GM23338 (cell line): ENCODE measurements around the gene DNAI1. TPM values are rescaled to one million over a fixed set of nuclear protein-coding genes. Genes with fewer than 3 reads are reported as not detected.

ENCODE experiments used
- ATAC-seq: fragments of 200-7000 bp; cut with Tn5 transposase; 3 replicates; pipeline ENCODE4 v1.9.1; 2020
- DNase-seq: peaks from one replicate; pipeline ENCODE4 v3.0.0-alpha.2; 2015; ENCODE audit warnings: low spot score
- H2AFZ ChIP-seq: fragments of 200-600 bp; sonication (generic); 2 replicates; pipeline ENCODE4 v1.8.0; 2016; ENCODE audit warnings: antibody characterized with exemption, mild to moderate bottlenecking, moderate library complexity
- H3F3A ChIP-seq: fragments of 200-600 bp; sonication (generic); replicated peaks from 2 replicates; pipeline ENCODE4 v1.8.0; 2017; ENCODE audit warnings: antibody characterized with exemption, mixed run types, low read depth
- H3K27ac ChIP-seq: fragments of 200-600 bp; sonication (generic); 2 replicates; pipeline ENCODE4 v1.6.1; 2016; ENCODE audit warnings: low read depth
- H3K27me3 ChIP-seq: fragments of 200-600 bp; sonication (generic); 2 replicates; pipeline ENCODE4 v1.8.0; 2016; ENCODE audit warnings: mild to moderate bottlenecking, mixed run types, moderate library complexity; ENCODE audit not compliant: insufficient read depth
- H3K36me3 ChIP-seq: fragments of 200-600 bp; sonication (generic); 2 replicates; pipeline ENCODE4 v1.8.0; 2016; ENCODE audit warnings: mild to moderate bottlenecking; ENCODE audit not compliant: insufficient read depth
- H3K4me1 ChIP-seq: fragments of 200-600 bp; sonication (generic); 2 replicates; pipeline ENCODE4 v1.8.0; 2016; ENCODE audit warnings: mild to moderate bottlenecking, moderate library complexity; ENCODE audit not compliant: insufficient read depth
- H3K4me2 ChIP-seq: fragments of 200-600 bp; sonication (generic); 2 replicates; pipeline ENCODE4 v1.7.1; 2017; ENCODE audit warnings: mixed run types
- H3K4me3 ChIP-seq: fragments of 200-600 bp; sonication (generic); 2 replicates; pipeline ENCODE4 v1.6.1; 2016; ENCODE audit warnings: mixed run types
- H3K79me2 ChIP-seq: fragments of 200-600 bp; sonication (generic); replicated peaks from 2 replicates; pipeline ENCODE4 v1.8.0; 2017; ENCODE audit warnings: mild to moderate bottlenecking; ENCODE audit not compliant: insufficient read depth
- H3K9me2 ChIP-seq: fragments of 200-600 bp; sonication (generic); 2 replicates; pipeline ENCODE4 v1.8.0; 2017; ENCODE audit not compliant: insufficient read depth
- H4K20me1 ChIP-seq: fragments of 200-600 bp; sonication (generic); replicated peaks from 2 replicates; pipeline ENCODE4 v1.8.0; 2017; ENCODE audit warnings: mild to moderate bottlenecking; ENCODE audit not compliant: insufficient read depth
- H3K27ac Mint-ChIP-seq: 2 replicates; pipeline ENCODE4 v1.8.0; 2020; ENCODE audit warnings: inconsistent platforms, mild to moderate bottlenecking, moderate library complexity, mixed read lengths
- H3K27me3 Mint-ChIP-seq: 3 replicates; pipeline ENCODE4 v1.8.0; 2022; ENCODE audit warnings: low read depth, mild to moderate bottlenecking, moderate library complexity, mixed read lengths, inconsistent platforms; ENCODE audit not compliant: insufficient read depth, poor library complexity
- H3K36me3 Mint-ChIP-seq: 3 replicates; pipeline ENCODE4 v1.8.0; 2021; ENCODE audit warnings: low read depth, mild to moderate bottlenecking, inconsistent platforms, moderate library complexity, mixed read lengths
- H3K4me1 Mint-ChIP-seq: 3 replicates; pipeline ENCODE4 v1.8.0; 2020; ENCODE audit warnings: mild to moderate bottlenecking, inconsistent platforms, mixed read lengths
- H3K4me3 Mint-ChIP-seq: 3 replicates; pipeline ENCODE4 v1.8.0; 2021; ENCODE audit warnings: moderate library complexity, mild to moderate bottlenecking, inconsistent platforms, mixed read lengths
- H3K9me3 Mint-ChIP-seq: 3 replicates; pipeline ENCODE4 v1.8.0; 2020; ENCODE audit warnings: moderate library complexity, mild to moderate bottlenecking, inconsistent platforms, mixed read lengths
- CREB1 ChIP-seq: fragments of 250-450 bp; sonication (Bioruptor Pico); IDR thresholded peaks from 2 replicates; pipeline ENCODE4 v1.5.0; 2020; ENCODE audit warnings: low read depth, mild to moderate bottlenecking, moderate library complexity
- EZH2 ChIP-seq: fragments of 200-600 bp; sonication (generic); IDR thresholded peaks from one replicate; pipeline ENCODE4 v1.8.0; 2017; ENCODE audit warnings: antibody characterized with exemption, mild to moderate bottlenecking, low read depth; ENCODE audit not compliant: unreplicated experiment
- EZH2phosphoT487 ChIP-seq: fragments of 200-600 bp; sonication (generic); IDR thresholded peaks from one replicate; pipeline ENCODE4 v1.8.1; 2018; ENCODE audit warnings: antibody characterized with exemption; ENCODE audit not compliant: unreplicated experiment
- JUNB ChIP-seq: IDR thresholded peaks from one replicate; pipeline ENCODE4 v1.6.1; 2016; ENCODE audit warnings: antibody characterized with exemption; ENCODE audit not compliant: unreplicated experiment
- NANOG ChIP-seq: IDR thresholded peaks from 2 replicates; pipeline ENCODE4 v1.6.1; 2016; ENCODE audit warnings: antibody characterized with exemption, borderline replicate concordance
- POLR2AphosphoS5 ChIP-seq: IDR thresholded peaks from 2 replicates; pipeline ENCODE4 v1.6.1; 2016; ENCODE audit warnings: antibody characterized with exemption, low read depth
- STAT1 ChIP-seq: IDR thresholded peaks from one replicate; pipeline ENCODE4 v1.6.1; 2016; ENCODE audit warnings: antibody characterized with exemption; ENCODE audit not compliant: unreplicated experiment
- ZNF114 ChIP-seq: fragments of 250-450 bp; sonication (Bioruptor Pico); IDR thresholded peaks from 2 replicates; pipeline ENCODE4 v1.5.0; 2020; ENCODE audit warnings: mild to moderate bottlenecking, moderate library complexity
- ZNF331 ChIP-seq: fragments of 250-450 bp; sonication (Bioruptor Pico); IDR thresholded peaks from 2 replicates; pipeline ENCODE4 v1.5.0; 2020; ENCODE audit warnings: low read depth, mild to moderate bottlenecking, moderate library complexity
- polyA plus RNA-seq: library from polyadenylated mRNA; unstranded; fragments of >200 nt; fragmentation: Nextera tagmentation; extraction: Ambion mirVana; gene quantifications from 2 replicates; pipeline ENCODE4 v1.2.1, GENCODE V29; 2016
- total RNA-seq: library from RNA; depleted of rRNA; stranded (reverse); fragments of >200 nt; shearing (Covaris generic); gene quantifications from 2 replicates; pipeline ENCODE4 v1.2.3, GENCODE V29; 2014
- TF ChIP-seq, protein P1 (sequence below): IDR thresholded peaks from one replicate; pipeline ENCODE4 v1.6.1; 2018; ENCODE audit warnings: antibody characterized with exemption; ENCODE audit not compliant: unreplicated experiment
- TF ChIP-seq, protein P2 (sequence below): fragments of 250-450 bp; sonication (Bioruptor Pico); IDR thresholded peaks from 2 replicates; pipeline ENCODE4 v1.5.0; 2020; ENCODE audit warnings: mild to moderate bottlenecking, moderate library complexity
- TF ChIP-seq, protein P3 (sequence below): IDR thresholded peaks from 2 replicates; pipeline ENCODE4 v1.6.1; 2016; ENCODE audit warnings: antibody characterized with exemption
- TF ChIP-seq, protein P4 (sequence below), 2 experiments: fragments of 200-600 bp in 1 of 2; sonication (generic) in 1 of 2; conservative IDR thresholded peaks; 2 replicates each; pipeline versions ENCODE4 v1.5.1 to v1.6.1; 2016 to 2017; ENCODE audit warnings: antibody characterized with exemption in 2 of 2, low read depth in 2 of 2, mild to moderate bottlenecking in 2 of 2, moderate library complexity in 1 of 2

The DNAI1 gene
- total and polyA plus RNA-seq, 2 experiments from 2014 or later, result 1.0 to 1.1 TPM

DNA sequence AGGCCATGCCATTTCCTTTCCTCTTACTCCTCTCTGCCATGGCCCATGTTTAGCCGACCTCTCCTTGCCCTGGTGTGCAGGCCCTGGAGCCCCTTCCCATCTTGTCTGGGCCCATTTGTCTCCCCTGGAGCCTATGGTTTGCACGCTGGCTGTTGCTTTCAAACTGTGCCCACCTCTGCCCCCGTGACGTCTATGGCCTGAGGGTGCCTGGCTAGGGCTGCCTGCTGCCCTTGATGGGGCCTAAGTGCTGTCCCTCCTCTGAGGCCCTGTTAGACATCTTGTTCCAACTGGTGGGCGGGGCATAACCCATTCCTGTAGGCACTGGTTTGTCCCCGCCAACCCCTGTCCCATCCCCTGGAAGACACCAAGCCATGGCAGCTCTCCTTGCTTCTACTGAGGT, 86.9 kb downstream of the DNAI1 start:
- no peaks in the 10 kb centered on the region for H3F3A ChIP-seq
- no peak for DNase-seq
- H3K9me3 Mint-ChIP-seq, result no peaks in the 10 kb centered on the region; the same call in 2 of the 3 replicates

More for the DNA sequence above, 86.9 kb downstream of the DNAI1 start:
- Histone ChIP-seq H3K27ac (no peak overlapping the region), H3K4me3 (no peak overlapping the region), H3K4me1 (no peaks in the 10 kb centered on the region), H3K4me2 (no peak overlapping the region), H3K79me2 (no peaks in the 10 kb centered on the region), H3K9me2 (no peaks in the 10 kb centered on the region), H3K36me3 (no peaks in the 10 kb centered on the region), H2AFZ (peak overlapping the region; percentile 59; the same call in 1 of the 2 replicates), H4K20me1 (no peaks in the 10 kb centered on the region), H3K27me3 (no peaks in the 10 kb centered on the region)
- Mint-ChIP-seq H3K4me1 (no peaks in the 10 kb centered on the region), H3K27ac (no peak overlapping the region), H3K27me3 (peaks cover 2% of the 10 kb centered on the region), H3K36me3 (no peaks in the 10 kb centered on the region), H3K4me3 (no peak overlapping the region)
- no peak for TF ChIP-seq EZH2phosphoT487
- TF ChIP-seq, protein P1, sequence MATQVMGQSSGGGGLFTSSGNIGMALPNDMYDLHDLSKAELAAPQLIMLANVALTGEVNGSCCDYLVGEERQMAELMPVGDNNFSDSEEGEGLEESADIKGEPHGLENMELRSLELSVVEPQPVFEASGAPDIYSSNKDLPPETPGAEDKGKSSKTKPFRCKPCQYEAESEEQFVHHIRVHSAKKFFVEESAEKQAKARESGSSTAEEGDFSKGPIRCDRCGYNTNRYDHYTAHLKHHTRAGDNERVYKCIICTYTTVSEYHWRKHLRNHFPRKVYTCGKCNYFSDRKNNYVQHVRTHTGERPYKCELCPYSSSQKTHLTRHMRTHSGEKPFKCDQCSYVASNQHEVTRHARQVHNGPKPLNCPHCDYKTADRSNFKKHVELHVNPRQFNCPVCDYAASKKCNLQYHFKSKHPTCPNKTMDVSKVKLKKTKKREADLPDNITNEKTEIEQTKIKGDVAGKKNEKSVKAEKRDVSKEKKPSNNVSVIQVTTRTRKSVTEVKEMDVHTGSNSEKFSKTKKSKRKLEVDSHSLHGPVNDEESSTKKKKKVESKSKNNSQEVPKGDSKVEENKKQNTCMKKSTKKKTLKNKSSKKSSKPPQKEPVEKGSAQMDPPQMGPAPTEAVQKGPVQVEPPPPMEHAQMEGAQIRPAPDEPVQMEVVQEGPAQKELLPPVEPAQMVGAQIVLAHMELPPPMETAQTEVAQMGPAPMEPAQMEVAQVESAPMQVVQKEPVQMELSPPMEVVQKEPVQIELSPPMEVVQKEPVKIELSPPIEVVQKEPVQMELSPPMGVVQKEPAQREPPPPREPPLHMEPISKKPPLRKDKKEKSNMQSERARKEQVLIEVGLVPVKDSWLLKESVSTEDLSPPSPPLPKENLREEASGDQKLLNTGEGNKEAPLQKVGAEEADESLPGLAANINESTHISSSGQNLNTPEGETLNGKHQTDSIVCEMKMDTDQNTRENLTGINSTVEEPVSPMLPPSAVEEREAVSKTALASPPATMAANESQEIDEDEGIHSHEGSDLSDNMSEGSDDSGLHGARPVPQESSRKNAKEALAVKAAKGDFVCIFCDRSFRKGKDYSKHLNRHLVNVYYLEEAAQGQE, result no peak
- TF ChIP-seq, protein P2, sequence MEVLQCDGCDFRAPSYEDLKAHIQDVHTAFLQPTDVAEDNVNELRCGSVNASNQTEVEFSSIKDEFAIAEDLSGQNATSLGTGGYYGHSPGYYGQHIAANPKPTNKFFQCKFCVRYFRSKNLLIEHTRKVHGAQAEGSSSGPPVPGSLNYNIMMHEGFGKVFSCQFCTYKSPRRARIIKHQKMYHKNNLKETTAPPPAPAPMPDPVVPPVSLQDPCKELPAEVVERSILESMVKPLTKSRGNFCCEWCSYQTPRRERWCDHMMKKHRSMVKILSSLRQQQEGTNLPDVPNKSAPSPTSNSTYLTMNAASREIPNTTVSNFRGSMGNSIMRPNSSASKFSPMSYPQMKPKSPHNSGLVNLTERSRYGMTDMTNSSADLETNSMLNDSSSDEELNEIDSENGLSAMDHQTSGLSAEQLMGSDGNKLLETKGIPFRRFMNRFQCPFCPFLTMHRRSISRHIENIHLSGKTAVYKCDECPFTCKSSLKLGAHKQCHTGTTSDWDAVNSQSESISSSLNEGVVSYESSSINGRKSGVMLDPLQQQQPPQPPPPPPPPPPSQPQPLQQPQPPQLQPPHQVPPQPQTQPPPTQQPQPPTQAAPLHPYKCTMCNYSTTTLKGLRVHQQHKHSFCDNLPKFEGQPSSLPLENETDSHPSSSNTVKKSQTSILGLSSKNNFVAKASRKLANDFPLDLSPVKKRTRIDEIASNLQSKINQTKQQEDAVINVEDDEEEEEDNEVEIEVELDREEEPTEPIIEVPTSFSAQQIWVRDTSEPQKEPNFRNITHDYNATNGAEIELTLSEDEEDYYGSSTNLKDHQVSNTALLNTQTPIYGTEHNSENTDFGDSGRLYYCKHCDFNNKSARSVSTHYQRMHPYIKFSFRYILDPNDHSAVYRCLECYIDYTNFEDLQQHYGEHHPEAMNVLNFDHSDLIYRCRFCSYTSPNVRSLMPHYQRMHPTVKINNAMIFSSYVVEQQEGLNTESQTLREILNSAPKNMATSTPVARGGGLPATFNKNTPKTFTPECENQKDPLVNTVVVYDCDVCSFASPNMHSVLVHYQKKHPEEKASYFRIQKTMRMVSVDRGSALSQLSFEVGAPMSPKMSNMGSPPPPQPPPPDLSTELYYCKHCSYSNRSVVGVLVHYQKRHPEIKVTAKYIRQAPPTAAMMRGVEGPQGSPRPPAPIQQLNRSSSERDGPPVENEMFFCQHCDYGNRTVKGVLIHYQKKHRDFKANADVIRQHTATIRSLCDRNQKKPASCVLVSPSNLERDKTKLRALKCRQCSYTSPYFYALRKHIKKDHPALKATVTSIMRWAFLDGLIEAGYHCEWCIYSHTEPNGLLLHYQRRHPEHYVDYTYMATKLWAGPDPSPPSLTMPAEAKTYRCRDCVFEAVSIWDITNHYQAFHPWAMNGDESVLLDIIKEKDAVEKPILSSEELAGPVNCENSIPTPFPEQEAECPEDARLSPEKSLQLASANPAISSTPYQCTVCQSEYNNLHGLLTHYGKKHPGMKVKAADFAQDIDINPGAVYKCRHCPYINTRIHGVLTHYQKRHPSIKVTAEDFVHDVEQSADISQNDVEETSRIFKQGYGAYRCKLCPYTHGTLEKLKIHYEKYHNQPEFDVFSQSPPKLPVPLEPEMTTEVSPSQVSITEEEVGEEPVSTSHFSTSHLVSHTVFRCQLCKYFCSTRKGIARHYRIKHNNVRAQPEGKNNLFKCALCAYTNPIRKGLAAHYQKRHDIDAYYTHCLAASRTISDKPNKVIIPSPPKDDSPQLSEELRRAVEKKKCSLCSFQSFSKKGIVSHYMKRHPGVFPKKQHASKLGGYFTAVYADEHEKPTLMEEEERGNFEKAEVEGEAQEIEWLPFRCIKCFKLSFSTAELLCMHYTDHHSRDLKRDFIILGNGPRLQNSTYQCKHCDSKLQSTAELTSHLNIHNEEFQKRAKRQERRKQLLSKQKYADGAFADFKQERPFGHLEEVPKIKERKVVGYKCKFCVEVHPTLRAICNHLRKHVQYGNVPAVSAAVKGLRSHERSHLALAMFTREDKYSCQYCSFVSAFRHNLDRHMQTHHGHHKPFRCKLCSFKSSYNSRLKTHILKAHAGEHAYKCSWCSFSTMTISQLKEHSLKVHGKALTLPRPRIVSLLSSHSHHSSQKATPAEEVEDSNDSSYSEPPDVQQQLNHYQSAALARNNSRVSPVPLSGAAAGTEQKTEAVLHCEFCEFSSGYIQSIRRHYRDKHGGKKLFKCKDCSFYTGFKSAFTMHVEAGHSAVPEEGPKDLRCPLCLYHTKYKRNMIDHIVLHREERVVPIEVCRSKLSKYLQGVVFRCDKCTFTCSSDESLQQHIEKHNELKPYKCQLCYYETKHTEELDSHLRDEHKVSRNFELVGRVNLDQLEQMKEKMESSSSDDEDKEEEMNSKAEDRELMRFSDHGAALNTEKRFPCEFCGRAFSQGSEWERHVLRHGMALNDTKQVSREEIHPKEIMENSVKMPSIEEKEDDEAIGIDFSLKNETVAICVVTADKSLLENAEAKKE (CRISPR knock-in tag), result no peak
- TF ChIP-seq STAT1, result no peak
- TF ChIP-seq CREB1 (CRISPR knock-in tag), result no peak
- no peak for TF ChIP-seq EZH2
- TF ChIP-seq, protein P3, sequence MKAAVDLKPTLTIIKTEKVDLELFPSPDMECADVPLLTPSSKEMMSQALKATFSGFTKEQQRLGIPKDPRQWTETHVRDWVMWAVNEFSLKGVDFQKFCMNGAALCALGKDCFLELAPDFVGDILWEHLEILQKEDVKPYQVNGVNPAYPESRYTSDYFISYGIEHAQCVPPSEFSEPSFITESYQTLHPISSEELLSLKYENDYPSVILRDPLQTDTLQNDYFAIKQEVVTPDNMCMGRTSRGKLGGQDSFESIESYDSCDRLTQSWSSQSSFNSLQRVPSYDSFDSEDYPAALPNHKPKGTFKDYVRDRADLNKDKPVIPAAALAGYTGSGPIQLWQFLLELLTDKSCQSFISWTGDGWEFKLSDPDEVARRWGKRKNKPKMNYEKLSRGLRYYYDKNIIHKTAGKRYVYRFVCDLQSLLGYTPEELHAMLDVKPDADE, result no peak
- TF ChIP-seq JUNB, result no peak
- TF ChIP-seq, protein P4, sequence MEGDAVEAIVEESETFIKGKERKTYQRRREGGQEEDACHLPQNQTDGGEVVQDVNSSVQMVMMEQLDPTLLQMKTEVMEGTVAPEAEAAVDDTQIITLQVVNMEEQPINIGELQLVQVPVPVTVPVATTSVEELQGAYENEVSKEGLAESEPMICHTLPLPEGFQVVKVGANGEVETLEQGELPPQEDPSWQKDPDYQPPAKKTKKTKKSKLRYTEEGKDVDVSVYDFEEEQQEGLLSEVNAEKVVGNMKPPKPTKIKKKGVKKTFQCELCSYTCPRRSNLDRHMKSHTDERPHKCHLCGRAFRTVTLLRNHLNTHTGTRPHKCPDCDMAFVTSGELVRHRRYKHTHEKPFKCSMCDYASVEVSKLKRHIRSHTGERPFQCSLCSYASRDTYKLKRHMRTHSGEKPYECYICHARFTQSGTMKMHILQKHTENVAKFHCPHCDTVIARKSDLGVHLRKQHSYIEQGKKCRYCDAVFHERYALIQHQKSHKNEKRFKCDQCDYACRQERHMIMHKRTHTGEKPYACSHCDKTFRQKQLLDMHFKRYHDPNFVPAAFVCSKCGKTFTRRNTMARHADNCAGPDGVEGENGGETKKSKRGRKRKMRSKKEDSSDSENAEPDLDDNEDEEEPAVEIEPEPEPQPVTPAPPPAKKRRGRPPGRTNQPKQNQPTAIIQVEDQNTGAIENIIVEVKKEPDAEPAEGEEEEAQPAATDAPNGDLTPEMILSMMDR (conservative IDR thresholded peaks at IDR 0.05; ENCODE audit: low read depth in 2 of 2), result no peak
- no peak for TF ChIP-seq NANOG
- TF ChIP-seq POLR2AphosphoS5, result no peak
- TF ChIP-seq ZNF331 (CRISPR knock-in tag), result no peak
- no peak for TF ChIP-seq ZNF114 (CRISPR knock-in tag)
- no peak for ATAC-seq
